Amygdala (tissue), 56 donors: ENCODE results near the gene IFT172.

Experiments
- DNase-seq, 56 donors: peaks; one replicate each; lab custom pipeline; 2025; lab: John Stamatoyannopoulos, UW

The IFT172 gene

GRCh38 chr2:27495840-27496356 is 6.4 kb upstream of the IFT172 start:
- DNase-seq: no peak

- peak in 14 of 56 donors; percentile 4 to 65 (median 14) for DNase-seq
These were observed 5.5 kb upstream of the IFT172 start, which contains the start of gene FNDC4 for GRCh38 chr2:27494944-27495554. Gene FNDC4 (minus strand): TSS chr2:27495200. CDS start chr2:27494679, 521 bp downstream.

GRCh38 chr2:27494284-27494943 is 4.9 kb upstream of the IFT172 start:
- peak in 12 of 56 donors; percentile 3 to 65 (median 22) for DNase-seq

GRCh38 chr2:27493948-27494283 is 4.4 kb upstream of the IFT172 start:
- DNase-seq: no peak

- no peak for DNase-seq
These were observed 3.0 kb upstream of the IFT172 start for GRCh38 chr2:27492557-27492956.

- peak in 2 of 56 donors; percentile 42 for DNase-seq
These were observed 435 bp downstream of the IFT172 start for GRCh38 chr2:27489118-27489497.

- DNase-seq: peak in 3 of 56 donors; percentile 6 to 33 (median 6)
These were observed 4.0 kb downstream of the IFT172 start for GRCh38 chr2:27485496-27485895.

GRCh38 chr2:27471961-27472360 is 17.6 kb downstream of the IFT172 start:
- no peak for DNase-seq

- DNase-seq: no peak
These were observed 25.1 kb downstream of the IFT172 start for GRCh38 chr2:27464443-27464842.

GRCh38 chr2:27461118-27461517 is 28.4 kb downstream of the IFT172 start:
- DNase-seq: no peak

GRCh38 chr2:27453968-27454367 is 35.6 kb downstream of the IFT172 start:
- no peak for DNase-seq

- DNase-seq: no peak
These were observed 38.4 kb downstream of the IFT172 start for GRCh38 chr2:27451095-27451494.

GRCh38 chr2:27448381-27448780 is 41.2 kb downstream of the IFT172 start:
- DNase-seq: no peak

GRCh38 chr2:27446057-27446456 is 43.5 kb downstream of the IFT172 start:
- DNase-seq: no peak

- DNase-seq: no peak
These were observed 43.9 kb downstream of the IFT172 start for GRCh38 chr2:27445615-27446014.

GRCh38 chr2:27445155-27445554 is 44.4 kb downstream of the IFT172 start:
- DNase-seq: no peak

GRCh38 chr2:27442920-27443282 is 46.6 kb downstream of the IFT172 start:
- DNase-seq: no peak

- peak in 3 of 56 donors; percentile 12 to 24 (median 22) for DNase-seq
These were observed 47.3 kb downstream of the IFT172 start, which contains the start of gene KRTCAP3 for GRCh38 chr2:27441958-27442919. Gene KRTCAP3 (plus strand): TSS chr2:27442381. CDS start chr2:27442413, 32 bp downstream.

GRCh38 chr2:27441226-27441926 is 48.2 kb downstream of the IFT172 start:
- no peak for DNase-seq

- no peak for DNase-seq
These were observed 53.9 kb downstream of the IFT172 start for GRCh38 chr2:27435628-27436027.
